Measurements from ENCODE around the gene CFAP97D1. TPM values are rescaled to one million over a fixed set of nuclear protein-coding genes. Genes with fewer than 3 reads are reported as not detected.

CFAP97D1 gene
- total RNA-seq, 4 donors from 2014 or later = 0.12 TPM; not detected in 3

- Histone ChIP-seq H3K36me3 (peaks cover 0 to 43% of the 10 kb centered on the region in 2 donors), H3K9me3 (no peaks in the 10 kb centered on the region), H3K27ac (no peak overlapping the region), H3K27me3 (peaks cover 9% of the 10 kb centered on the region), H3K4me1 (no peaks in the 10 kb centered on the region), H3K4me3 (no peak overlapping the region)
- no peak for TF ChIP-seq POLR2AphosphoS5 (IDR thresholded peaks at IDR 0.05)
- TF ChIP-seq, protein P1, sequence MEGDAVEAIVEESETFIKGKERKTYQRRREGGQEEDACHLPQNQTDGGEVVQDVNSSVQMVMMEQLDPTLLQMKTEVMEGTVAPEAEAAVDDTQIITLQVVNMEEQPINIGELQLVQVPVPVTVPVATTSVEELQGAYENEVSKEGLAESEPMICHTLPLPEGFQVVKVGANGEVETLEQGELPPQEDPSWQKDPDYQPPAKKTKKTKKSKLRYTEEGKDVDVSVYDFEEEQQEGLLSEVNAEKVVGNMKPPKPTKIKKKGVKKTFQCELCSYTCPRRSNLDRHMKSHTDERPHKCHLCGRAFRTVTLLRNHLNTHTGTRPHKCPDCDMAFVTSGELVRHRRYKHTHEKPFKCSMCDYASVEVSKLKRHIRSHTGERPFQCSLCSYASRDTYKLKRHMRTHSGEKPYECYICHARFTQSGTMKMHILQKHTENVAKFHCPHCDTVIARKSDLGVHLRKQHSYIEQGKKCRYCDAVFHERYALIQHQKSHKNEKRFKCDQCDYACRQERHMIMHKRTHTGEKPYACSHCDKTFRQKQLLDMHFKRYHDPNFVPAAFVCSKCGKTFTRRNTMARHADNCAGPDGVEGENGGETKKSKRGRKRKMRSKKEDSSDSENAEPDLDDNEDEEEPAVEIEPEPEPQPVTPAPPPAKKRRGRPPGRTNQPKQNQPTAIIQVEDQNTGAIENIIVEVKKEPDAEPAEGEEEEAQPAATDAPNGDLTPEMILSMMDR (IDR thresholded peaks at IDR 0.05) = no peak
- TF ChIP-seq EP300 (IDR thresholded peaks at IDR 0.05) = no peak
- TF ChIP-seq POLR2A (IDR thresholded peaks at IDR 0.05) = no peak
- WGBS, 2 donors (ENCODE audit: low coverage in 1 of 2) = 50 to 60% methylated on average over 1 to 3 of the region's 3 CpGs
- ATAC-seq = no peak
These were observed 21.6 kb downstream of the CFAP97D1 start for GRCh38 chr17:43801844-43802243.

GRCh38 chr17:43803758-43804157, 23.5 kb downstream of the CFAP97D1 start:
- ATAC-seq = no peak
- TF ChIP-seq POLR2AphosphoS5 (IDR thresholded peaks at IDR 0.05) (no peak), EP300 (IDR thresholded peaks at IDR 0.05) (no peak), POLR2A (IDR thresholded peaks at IDR 0.05) (no peak)
- TF ChIP-seq, protein P1 (IDR thresholded peaks at IDR 0.05) = no peak
- 44 to 53% methylated on average over 2 to 3 of the region's 4 CpGs for WGBS, 2 donors (ENCODE audit: low coverage in 1 of 2)
- Histone ChIP-seq H3K36me3 (peaks cover 0 to 62% of the 10 kb centered on the region in 2 donors), H3K4me3 (no peak overlapping the region), H3K27ac (no peak overlapping the region), H3K4me1 (no peaks in the 10 kb centered on the region), H3K9me3 (no peaks in the 10 kb centered on the region), H3K27me3 (no peaks in the 10 kb centered on the region)

DNA sequence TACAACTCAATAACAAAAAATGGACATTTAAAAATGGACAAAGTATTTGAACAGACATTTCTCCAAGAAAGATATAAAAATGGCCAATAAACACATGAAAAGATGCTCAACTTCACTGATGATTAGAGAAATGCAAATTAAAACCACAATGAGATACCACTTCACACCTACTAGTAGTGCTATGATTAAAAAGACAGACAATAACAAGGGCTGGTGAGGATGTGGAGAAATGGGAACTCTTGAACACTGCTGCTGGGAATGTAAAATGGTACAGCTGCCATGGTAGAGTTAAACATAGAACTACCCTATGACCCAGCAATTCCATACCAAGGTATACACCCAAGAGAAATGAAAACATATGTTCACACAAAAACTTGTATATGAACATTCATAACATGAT, 24.9 kb downstream of the CFAP97D1 start:
- no peak for TF ChIP-seq POLR2AphosphoS5 (IDR thresholded peaks at IDR 0.05)
- TF ChIP-seq, protein P1 (IDR thresholded peaks at IDR 0.05) = no peak
- no peak for TF ChIP-seq POLR2A (IDR thresholded peaks at IDR 0.05)
- TF ChIP-seq EP300 (IDR thresholded peaks at IDR 0.05) = no peak
- H3K4me1 ChIP-seq = no peaks in the 10 kb centered on the region
- H3K27me3 ChIP-seq = no peaks in the 10 kb centered on the region
- peaks cover 0 to 76% of the 10 kb centered on the region in 2 donors for H3K36me3 ChIP-seq
- no peak overlapping the region for H3K4me3 ChIP-seq
- no peaks in the 10 kb centered on the region for H3K9me3 ChIP-seq
- H3K27ac ChIP-seq = no peak overlapping the region
- ATAC-seq = no peak

DNA sequence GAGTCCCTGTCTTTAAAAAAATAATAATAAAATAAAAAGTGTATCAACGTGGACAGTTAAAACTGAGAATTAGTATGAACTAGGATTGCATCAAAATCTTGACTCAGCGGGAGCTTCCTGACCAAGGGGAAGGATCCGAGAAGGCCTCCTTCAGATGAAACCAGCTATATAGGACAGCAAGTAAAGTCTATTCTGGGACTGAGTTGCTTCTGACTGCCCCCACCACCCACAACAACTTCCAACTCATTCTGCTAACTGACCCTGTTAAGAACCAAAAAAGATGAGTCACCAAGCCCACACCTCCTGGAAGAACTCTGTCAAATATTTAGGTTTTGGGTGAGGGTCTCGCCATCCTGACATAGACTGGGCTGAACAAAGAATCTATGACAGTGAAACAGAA, 27.8 kb downstream of the CFAP97D1 start:
- 82 to 93% methylated on average over 3 of the region's 4 CpGs for WGBS, 2 donors (ENCODE audit: low coverage in 1 of 2)
- TF ChIP-seq, protein P1 (IDR thresholded peaks at IDR 0.05) = no peak
- TF ChIP-seq POLR2A (IDR thresholded peaks at IDR 0.05) = no peak
- TF ChIP-seq EP300 (IDR thresholded peaks at IDR 0.05) = no peak
- no peak for TF ChIP-seq POLR2AphosphoS5 (IDR thresholded peaks at IDR 0.05)
- H3K27ac ChIP-seq = no peak overlapping the region
- H3K9me3 ChIP-seq = no peaks in the 10 kb centered on the region
- H3K4me1 ChIP-seq = no peaks in the 10 kb centered on the region
- peaks cover 0 to 76% of the 10 kb centered on the region in 2 donors for H3K36me3 ChIP-seq
- no peak overlapping the region for H3K4me3 ChIP-seq
- no peaks in the 10 kb centered on the region for H3K27me3 ChIP-seq
- ATAC-seq = no peak

DNA sequence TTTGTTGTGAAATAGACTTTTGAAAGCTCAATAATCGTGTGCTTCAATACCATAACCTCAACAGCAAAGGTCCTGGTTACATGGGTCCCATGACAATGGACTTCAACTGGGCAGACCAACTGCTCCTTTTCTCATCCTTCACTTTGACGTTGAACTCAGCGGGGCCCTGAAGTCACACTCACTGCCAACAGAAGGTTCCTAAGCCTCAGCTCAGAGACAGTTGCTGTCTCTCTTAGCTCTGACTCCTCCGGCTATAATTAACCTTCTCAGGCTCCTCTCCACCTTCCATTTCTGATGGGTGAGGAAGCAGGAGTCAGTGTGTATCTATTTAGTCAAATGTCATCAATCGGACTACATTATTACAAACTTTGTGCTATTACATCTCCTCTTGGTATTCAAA, 28.9 kb downstream of the CFAP97D1 start:
- Histone ChIP-seq H3K27me3 (no peaks in the 10 kb centered on the region), H3K9me3 (no peaks in the 10 kb centered on the region), H3K4me3 (no peak overlapping the region), H3K4me1 (no peaks in the 10 kb centered on the region), H3K36me3 (peaks cover 0 to 76% of the 10 kb centered on the region in 2 donors), H3K27ac (no peak overlapping the region)
- no peak for ATAC-seq
- 82 to 89% methylated on average over 4 to 5 of the region's 5 CpGs for WGBS, 2 donors (ENCODE audit: low coverage in 1 of 2)
- TF ChIP-seq POLR2A (IDR thresholded peaks at IDR 0.05) (no peak), EP300 (IDR thresholded peaks at IDR 0.05) (no peak), POLR2AphosphoS5 (IDR thresholded peaks at IDR 0.05) (no peak)
- TF ChIP-seq, protein P1 (IDR thresholded peaks at IDR 0.05) = no peak

Measured in gastroesophageal sphincter (tissue), 4 donors.